ENCODE measurements around the gene HUNK.

Gene HUNK

DNA sequence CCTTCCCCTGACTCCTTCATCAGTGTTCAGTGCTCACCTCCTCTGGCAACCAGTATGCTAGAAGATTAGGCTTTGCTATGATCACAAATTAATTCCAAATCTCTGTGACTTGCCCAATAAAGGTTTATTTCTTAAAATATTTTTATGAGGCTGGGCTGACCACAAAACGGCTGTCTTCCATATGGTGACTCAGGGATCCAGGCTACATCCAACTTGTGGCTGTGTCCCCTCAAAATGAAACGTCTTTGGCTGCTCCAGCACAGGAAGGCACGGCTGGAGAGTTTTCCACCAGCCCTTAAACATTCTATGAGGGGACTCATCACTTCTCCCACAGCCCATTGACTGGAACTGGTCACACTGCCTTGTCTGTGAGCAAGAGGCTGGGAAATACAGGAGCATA lies 131.5 kb downstream of the HUNK start:
- TF ChIP-seq, protein P1, sequence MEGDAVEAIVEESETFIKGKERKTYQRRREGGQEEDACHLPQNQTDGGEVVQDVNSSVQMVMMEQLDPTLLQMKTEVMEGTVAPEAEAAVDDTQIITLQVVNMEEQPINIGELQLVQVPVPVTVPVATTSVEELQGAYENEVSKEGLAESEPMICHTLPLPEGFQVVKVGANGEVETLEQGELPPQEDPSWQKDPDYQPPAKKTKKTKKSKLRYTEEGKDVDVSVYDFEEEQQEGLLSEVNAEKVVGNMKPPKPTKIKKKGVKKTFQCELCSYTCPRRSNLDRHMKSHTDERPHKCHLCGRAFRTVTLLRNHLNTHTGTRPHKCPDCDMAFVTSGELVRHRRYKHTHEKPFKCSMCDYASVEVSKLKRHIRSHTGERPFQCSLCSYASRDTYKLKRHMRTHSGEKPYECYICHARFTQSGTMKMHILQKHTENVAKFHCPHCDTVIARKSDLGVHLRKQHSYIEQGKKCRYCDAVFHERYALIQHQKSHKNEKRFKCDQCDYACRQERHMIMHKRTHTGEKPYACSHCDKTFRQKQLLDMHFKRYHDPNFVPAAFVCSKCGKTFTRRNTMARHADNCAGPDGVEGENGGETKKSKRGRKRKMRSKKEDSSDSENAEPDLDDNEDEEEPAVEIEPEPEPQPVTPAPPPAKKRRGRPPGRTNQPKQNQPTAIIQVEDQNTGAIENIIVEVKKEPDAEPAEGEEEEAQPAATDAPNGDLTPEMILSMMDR (IDR thresholded peaks at IDR 0.05; ENCODE audit: insufficient read depth, low read depth, low read length, missing control alignments), result no peak
- no peak for DNase-seq (ENCODE audit: low read depth)
- no peak overlapping the region for H3K4me3 ChIP-seq (ENCODE audit: low read length)

DNA sequence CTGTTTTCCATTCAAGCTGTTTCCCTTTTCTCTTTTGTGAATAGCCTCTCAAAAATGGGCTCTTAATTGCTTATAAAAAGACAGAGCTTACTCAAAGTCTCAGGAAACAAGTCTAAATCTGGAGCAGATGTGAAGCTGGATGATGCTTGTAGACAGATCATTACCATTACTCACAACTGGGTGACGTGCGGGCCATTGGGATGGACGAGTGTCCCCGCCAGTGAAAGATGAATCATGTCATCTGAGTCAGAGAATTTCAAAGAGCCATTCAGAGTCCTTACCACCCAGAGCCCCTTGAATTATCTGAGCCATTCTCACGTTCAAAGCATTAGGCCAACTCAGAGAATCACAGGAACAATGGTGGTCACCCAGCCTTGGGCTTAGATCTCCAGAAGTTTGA lies 134.6 kb downstream of the HUNK start:
- H3K4me3 ChIP-seq (ENCODE audit: low read length), result no peak overlapping the region
- DNase-seq (ENCODE audit: low read depth), result no peak
- TF ChIP-seq, protein P1 (IDR thresholded peaks at IDR 0.05; ENCODE audit: insufficient read depth, low read depth, low read length, missing control alignments), result no peak

DNA sequence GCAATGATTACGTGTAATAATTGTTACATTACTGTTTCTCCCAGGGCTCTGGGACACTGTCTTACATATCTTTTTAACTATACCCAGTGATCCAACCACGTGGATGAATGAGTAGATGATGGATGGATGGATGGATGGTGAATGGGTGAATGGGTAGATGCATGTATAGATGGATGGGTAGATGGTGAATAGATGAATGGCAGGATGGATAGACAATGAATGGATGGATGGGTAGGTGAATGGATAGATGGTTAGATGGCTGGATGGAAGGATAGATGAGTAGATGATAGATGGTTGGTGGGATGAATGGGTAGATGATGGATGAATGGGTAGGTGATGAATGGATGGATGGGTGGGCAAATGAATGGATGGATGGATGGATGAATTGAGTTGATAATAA lies 135.9 kb downstream of the HUNK start:
- TF ChIP-seq, protein P1 (IDR thresholded peaks at IDR 0.05; ENCODE audit: insufficient read depth, low read depth, low read length, missing control alignments), result no peak
- no peak for DNase-seq (ENCODE audit: low read depth)
- H3K4me3 ChIP-seq (ENCODE audit: low read length), result no peak overlapping the region

DNA sequence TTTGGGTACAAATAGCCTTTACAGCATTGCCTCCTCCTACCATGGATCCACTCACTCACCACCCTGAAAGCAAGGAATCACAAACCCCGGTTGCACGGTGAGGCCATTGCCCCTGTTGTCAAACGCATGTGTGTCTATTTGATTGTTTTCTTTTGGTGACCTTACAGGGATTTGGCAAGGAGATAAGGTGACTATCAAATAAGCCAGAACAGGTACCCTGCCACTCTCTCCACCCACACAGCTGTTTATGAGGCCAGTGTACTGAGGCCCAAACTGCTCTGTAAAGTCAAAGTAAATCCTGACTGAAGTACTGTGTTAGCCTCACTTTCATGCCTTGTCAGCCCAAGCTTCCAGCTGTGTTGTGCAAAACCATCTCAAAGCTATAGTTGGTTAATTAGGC lies 136.4 kb downstream of the HUNK start:
- no peak overlapping the region for H3K4me3 ChIP-seq (ENCODE audit: low read length)
- TF ChIP-seq, protein P1 (IDR thresholded peaks at IDR 0.05; ENCODE audit: insufficient read depth, low read depth, low read length, missing control alignments), result no peak
- no peak for DNase-seq (ENCODE audit: low read depth)

DNA sequence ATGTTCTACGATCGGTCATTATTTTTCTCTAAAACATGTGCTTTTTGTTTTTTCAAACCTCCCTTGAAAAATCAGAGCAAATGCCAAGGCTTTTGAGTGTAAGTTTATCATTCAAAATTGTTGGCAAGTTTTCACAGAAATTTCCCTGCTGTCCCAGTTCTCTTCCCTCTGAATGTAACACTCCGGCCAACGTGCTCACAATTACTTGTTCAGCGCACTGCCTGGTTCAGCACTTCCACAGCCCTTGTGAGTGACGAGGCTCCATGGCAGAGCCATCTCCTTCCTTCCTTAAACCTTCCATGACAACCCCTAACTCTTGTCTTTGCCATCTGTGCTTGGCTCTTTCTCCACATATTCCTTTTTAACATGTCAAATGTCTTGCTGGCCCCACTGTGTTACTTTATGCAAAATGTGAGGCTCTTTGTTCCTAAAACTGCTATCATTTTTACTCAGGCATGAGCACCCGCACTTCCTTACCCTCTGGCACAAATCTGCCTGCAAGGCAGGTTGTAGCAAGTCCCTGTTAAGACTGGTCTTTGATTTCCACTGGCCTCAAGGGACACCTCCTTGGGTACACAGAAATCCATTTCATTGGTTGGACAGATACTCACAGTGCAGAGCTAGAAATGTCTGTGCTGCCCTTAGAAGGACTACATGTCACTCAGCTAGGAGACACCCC lies 142.8 kb downstream of the HUNK start:
- DNase-seq (ENCODE audit: low read depth), result no peak
- no peak overlapping the region for H3K4me3 ChIP-seq (ENCODE audit: low read length)
- TF ChIP-seq, protein P1 (IDR thresholded peaks at IDR 0.05; ENCODE audit: insufficient read depth, low read depth, low read length, missing control alignments), result no peak

DNA sequence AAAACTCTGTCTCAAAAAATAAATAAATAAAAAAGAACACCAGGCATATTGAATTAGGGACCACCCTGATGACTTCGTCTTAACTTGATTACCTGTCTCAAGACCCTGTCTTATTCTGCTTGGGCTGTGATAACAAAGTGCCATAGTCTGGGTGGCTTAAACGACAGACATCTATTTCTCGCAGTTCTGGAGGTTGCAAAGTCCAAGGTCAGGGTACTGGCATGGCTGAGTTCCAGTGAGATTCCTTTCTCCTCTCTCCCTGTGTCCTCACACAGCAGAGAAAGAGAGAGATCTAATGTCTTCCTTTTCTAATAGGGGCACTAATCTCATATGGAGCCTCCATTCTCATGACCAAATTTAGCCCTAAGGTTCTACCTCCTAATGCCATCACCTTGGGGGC lies 145.6 kb downstream of the HUNK start:
- H3K4me3 ChIP-seq (ENCODE audit: low read length), result no peak overlapping the region
- TF ChIP-seq, protein P1 (IDR thresholded peaks at IDR 0.05; ENCODE audit: insufficient read depth, low read depth, low read length, missing control alignments), result no peak
- DNase-seq (ENCODE audit: low read depth), result no peak

DNA sequence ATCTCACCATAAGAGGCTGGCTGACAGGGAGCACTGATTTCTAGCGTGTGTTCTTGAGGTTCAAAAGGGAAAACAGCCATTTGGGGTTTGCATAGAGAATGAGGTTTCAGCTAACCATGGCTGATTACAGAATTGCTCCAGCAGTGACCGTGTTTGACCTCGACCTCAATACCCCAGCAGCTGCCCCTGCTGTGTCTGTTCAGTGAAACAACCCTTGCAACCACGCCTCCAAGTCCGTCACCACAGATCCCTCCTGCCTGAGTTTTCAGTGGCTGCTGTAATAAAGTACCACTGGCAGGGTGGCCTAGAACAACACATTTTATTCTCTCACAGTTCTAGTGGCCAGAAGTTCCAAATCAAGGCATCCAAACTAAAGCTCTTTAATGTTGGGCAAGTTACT lies 147.7 kb downstream of the HUNK start:
- TF ChIP-seq, protein P1 (IDR thresholded peaks at IDR 0.05; ENCODE audit: insufficient read depth, low read depth, low read length, missing control alignments), result no peak
- no peak overlapping the region for H3K4me3 ChIP-seq (ENCODE audit: low read length)
- DNase-seq (ENCODE audit: low read depth), result no peak
